Colon (tissue), 2 donors: ENCODE results near the gene ATP6AP2.
"Not testable (repeated sequence)": the region's sequence is repeated elsewhere in the genome, so short reads cannot be mapped to it uniquely, and the experiment has no call there.

Experiments used
- FAIRE-seq: peaks from 2 replicates; lab custom pipeline; 2012; peaks lifted over from hg19 to GRCh38; lab: Jason Lieb, UNC
- donor health status: control.
- donor health status: control.

The ATP6AP2 gene

DNA sequence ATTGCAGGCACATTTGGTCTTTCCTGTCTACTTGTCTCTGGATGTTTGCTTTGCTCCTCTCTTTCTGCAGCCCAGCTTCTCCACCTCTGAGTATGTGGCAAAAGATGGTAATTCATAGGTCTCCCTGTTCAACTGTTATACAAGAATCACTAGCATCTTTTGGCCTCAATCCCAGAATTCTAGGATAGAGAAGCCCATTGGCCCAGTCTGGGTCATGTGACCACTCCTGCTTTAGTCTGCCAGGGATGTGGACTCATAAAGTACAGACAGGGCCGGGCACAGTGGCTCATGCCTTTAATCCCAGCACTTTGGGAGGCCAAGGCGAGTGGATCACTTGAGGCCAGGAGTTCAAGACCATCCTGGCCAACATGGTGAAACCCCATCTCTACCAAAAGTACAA lies 5.4 kb upstream of the ATP6AP2 start:
- FAIRE-seq, result not testable (repeated sequence)

DNA sequence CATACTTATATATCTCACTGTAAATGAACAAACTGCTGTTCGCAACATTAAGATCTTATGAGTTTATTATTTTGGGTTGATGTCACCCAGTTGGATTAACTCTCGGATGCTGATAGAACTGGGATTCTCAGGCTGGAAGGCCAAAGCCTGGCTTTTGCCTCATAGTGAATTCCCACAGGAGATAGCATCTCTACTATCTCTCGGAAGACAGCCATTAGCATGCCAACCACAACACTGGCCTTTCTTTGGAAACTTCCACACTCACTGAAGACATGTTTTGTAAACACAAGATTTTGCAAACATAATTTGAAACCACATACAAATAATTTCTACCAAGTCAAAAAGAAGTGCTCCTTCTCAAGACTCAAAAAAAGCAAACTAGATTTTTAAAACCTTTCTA lies 4.5 kb upstream of the ATP6AP2 start:
- no peak for FAIRE-seq

DNA sequence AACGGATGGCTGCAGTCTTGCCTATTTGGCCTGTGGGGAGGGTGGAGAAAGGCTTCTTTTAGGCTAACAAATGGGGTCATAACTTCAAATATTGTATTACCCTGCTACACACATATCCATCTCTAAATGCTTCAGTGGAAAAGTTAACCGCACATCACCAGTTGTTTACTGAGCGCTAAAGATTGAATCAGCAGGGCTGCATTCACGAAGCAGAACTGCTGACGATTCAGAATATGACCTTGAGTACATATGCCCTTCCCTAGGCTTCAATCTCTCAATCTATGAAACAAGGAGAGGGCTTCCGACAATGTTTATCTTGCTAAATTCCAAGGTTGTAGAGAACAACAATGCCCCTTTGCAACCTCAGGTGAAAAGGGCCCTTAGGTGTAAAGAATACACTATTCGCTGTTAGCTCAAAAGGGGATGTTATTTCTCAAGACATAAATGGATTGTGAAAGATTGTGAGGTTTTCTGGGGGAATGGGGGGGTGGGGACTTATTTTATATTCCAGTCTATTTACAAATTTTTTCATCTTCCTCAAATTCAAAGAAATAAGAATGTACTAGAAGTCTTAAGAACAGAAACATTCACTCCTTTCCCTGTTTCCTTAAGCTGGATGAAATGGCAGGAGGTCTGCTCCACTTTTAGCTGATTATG lies 2.6 kb upstream of the ATP6AP2 start:
- FAIRE-seq, result no peak

DNA sequence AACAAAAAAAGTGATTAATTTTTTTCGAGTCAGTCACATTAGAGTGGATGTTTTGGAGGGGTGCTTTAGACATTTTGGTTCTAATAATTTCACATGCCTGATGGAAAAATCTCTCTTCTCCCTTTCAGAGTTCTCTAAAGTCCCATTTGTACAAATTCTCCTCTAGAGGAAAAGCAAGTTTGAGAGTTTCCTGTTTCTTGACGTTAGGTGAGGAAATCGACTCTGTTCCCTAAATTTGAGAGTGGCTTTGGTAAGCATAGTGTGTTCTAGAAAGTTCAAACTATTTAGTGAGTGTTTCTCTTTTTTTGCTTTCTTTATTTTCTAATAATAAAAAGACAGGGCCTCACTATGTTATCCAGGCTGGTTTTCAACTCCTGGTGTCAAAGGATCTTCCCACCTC lies 1.6 kb upstream of the ATP6AP2 start:
- no peak for FAIRE-seq

DNA sequence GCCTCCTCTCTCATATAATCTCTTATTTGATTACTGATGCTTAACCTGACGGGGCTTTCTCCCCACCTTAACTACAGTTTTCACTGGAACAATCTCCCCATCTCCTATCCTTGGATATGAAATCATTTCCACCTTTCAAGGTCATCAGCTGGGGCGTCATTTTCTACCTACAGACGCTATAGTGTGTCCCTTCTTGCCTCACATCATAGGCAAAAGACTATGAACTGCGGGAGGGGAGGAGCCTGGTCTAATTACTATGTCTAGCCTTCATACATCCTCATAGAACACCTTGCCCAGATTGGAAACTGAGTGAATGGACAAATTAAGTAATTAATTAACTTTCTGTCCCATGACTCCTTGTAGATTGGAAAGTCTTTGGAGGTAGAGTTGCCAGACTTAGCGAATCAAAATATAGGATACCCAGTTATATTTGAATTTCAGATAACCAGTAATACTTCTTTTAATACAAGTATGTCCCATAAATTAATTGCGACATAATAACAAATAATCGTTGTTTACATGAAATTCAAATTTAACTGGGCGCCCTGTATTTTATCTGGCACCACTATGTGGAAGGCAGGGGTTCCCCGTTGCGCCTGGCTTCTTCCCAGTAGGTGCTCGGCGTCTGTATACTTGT lies 752 bp upstream of the ATP6AP2 start:
- FAIRE-seq, result no peak

DNA sequence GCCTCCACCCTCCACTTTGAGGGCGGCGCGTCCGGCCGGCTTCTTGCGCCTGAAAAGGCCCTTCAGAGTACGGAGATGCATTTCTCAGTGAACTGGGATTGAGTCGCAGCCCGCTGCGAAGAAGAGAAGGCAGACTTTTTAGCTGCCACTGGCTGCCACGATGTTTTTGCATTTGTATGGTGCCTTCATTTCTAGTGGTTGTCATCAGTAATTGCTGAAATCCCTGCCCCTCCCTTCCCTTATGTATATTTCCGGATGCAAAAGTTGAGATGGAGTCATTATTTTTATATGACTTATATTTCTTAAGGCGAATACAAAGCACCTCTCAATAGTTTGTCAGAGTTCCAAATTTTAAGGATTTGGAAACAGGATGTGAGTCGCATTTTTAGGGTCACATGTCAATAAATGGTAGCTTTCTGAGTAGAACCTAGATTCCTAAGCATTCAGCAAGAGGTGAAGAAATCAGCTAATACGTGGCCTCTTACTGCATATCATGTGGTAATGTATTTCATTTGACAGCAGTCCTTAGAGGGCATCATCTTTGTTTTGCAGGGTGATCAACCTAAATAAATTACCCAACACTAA lies 658 bp downstream of the ATP6AP2 start:
- no peak for FAIRE-seq

DNA sequence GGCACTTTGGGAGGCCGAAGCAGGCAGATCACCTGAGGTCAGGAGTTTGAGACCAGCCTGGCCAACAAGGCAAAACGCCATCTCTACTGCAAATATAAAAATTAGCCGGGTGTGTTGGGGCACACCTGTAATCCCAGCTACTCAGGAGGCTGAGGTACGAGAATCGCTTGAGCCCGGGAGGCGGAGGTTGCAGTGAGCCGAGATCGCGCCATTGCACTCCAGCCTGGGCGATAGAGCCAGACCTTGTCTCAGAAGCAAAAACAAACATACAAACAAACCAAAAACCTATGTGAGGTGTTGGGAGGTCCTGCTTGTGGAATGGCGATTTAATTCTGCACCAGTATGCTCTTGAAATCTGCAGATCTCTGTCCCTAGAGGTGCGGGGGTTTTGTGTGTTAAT lies 1.4 kb downstream of the ATP6AP2 start:
- not testable (repeated sequence) for FAIRE-seq

DNA sequence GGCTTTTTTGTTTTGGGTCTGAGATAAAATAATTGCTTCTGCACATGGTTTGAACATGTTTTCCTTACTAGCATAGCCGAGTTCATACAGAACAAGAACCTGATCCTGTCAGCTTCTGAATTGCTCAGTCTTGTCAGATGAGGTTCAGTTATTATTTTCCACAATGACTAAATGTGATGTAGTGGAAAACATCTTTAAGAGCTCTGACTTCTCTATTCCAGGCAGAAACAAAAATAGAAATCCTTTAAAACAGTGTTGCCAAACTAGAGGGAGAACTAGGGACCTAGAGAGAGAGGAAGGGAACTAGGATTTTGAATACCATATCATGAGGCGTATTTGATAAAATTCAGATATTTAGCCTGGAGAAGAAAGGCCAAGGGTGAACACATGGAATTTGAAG lies 2.0 kb downstream of the ATP6AP2 start:
- FAIRE-seq, result no peak

DNA sequence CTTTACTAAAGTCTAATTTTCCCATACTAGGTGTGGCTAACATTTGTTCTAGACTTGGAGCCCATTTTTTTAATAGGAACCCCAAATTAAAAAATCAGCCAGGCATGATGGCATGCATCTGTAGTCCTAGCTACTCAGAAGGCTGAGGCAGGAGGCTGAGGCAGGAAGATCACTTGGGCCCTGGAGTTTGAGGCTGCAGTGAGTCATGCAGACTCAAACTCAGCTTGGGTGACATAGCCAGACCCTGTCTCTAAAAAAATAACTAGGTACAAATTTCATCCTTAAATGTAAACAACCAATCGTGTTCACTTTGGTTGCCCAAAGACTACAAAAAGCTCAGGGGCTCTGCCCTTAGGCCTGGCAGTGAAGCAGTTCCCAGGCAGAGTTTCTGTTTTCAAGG lies 6.9 kb downstream of the ATP6AP2 start:
- FAIRE-seq, result not testable (repeated sequence)

DNA sequence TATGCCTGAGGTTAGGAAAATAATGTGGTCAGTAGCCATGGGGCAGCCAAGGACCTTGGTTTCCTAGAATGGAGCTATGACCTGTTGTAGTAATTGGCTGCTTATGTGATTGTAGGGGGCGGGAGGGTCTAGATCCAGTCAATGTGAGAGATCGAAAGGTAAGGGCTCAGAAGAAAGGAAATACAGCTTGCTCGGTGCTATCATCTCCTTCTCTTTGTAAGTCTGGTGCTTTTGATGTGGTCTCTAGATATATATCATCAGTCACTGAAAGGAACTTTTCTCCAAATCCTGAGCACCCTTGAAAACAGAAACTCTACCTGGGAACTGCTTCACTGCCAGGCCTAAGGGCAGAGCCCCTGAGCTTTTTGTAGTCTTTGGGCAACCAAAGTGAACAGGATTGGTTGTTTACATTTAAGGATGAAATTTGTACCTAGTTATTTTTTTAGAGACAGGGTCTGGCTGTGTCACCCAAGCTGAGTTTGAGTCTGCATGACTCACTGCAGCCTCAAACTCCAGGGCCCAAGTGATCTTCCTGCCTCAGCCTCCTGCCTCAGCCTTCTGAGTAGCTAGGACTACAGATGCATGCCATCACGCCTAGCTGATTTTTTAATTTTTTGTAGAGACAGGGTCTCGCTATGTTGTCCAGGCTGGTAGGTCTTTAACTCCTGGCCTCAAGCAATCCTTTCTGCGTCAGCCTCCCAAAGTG lies 9.0 kb downstream of the ATP6AP2 start:
- FAIRE-seq, result not testable (repeated sequence)

DNA sequence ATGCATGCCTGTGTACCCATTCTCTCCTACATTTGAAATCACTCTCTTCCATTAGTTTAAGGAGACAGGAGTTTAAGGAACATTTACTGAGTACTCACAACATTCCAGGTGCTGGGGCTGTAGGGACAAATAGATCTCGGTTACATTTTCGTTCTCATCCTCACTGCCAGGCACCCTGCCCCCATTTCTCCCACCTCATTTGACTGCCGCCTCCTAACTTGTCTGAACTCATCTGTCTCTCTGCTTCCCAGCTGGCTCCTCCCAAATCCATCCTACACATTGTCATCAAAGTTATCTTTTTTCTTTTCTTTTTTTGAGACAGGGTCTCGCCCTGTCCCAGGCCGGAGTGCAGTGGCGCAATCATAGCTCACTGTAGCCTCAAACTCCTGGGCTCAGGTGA lies 22.7 kb downstream of the ATP6AP2 start:
- no peak for FAIRE-seq

DNA sequence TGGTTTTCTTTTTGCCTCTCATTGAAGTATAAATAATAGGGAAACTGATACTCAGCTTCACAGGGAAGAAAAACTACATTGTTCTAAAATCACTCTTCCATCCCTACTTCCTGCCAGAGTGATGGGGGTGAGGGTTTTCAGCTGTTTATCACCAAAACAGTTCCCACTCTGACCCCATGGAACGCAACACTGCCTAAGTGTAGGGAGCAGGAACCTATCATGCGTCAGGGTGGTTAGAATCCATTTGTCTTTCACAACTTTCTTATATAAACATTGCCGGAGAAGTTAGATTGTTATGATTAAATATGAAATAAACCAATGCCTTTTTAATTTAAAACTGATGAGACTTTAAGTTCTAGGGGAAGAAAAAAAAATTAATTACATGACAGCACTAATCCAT lies 26.6 kb downstream of the ATP6AP2 start:
- FAIRE-seq, result no peak

DNA sequence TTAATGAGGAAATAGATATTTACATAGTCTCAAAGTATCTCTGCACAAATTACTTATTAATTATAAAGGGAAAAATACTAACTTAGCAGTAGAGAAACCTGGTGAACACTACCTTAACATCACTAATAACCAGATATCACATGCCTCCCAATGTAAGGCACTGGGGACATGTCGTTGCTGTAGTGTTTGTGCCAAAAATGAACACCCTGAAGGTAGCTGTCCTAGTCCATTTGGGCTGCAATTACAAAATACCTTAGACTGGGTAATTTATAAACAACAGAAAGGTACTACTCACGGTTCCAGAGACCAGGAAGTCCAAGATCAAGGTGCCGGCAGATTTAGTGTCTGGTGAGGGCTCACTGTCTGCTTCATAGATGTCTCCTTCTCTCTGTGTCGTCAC lies 31.7 kb downstream of the ATP6AP2 start:
- no peak for FAIRE-seq

DNA sequence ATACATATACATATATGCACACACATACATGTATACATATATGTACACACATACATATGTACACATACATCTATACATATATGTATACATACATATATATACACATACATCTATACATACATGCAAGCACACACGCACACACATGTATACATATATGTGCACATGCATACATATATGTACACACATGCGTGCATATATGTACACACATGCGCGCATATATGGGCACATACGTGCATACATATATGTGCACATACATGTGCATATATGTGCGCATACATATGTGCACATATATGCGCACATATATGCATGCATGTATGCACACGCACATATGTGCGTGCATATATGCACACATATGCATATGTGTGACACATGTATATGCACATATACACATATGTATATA lies 35.2 kb downstream of the ATP6AP2 start:
- no peak for FAIRE-seq

DNA sequence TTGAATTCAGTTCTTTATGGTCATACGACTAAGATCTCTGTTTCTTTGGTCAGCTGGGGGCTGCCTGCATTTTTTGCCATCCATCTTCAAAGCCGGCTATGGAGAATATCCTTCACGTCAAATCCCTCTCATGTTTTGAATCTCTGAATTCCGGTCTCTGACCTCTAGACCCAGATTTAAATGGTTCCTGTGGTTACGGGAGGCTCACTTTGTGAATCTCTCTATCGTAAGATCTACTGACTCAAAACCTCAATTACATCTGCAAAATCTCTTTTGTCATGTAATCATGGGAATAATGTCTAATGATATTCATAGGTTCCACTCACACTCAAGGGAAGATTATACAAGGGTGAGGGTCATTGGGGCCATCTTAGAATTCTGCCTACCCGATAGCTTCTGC lies 36.8 kb downstream of the ATP6AP2 start:
- FAIRE-seq, result no peak

DNA sequence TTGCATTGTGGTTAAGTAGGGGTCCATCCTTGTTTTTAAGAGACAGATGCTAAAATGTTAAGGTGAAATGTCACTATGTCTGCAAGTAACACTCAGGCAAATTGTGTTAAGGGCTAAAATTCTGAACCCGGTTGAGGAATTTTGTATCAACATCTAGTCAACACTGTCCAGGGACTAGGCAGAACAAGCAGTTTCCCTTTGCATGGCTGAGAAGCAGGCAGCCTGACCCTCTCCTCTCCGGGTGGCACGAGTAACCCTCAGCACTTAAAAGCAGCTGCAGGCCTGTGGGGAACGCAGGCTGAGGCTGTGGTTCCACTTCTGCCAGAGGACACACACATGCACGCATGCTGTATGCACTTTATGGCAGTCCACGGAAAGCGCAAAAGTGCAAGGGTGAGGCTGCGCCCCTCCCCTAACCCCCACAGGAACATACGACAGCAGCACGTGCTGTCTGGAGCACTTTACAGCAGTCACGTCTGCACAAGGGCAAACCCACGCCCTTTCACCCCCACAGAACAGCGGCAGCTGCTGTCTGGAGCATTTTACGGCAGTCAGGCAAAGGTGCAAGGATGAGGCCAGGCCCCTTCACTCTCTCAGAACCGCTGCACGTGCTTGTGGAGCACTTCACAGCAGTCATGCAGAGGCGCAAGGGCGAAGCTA lies 41.8 kb downstream of the ATP6AP2 start:
- FAIRE-seq, result no peak

DNA sequence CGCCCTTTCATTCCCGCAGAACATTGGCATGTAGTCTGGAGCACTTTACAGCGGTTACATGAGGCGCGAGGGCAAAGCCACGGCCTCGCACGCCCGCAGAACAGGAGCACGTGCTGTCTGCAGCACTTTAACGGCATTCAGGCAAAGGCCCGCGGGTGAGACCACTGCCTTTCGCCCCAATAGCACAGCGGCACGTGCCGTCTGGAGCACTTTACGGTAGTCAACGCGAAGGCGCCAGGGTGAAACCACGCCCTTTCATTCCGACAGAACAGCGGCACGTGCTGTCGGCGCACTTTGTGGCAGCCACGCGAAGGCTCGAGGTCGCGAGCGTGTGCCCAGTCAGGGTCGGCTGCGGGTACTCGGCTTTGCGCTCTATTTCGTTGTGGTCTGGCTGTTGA lies 42.4 kb downstream of the ATP6AP2 start, which contains the start of gene MPC1L:
TSS of gene MPC1L (plus strand) at position 290 of the 398 bp plus-strand sequence. CDS start 138 bp downstream, outside the sequence.
- no peak for FAIRE-seq

DNA sequence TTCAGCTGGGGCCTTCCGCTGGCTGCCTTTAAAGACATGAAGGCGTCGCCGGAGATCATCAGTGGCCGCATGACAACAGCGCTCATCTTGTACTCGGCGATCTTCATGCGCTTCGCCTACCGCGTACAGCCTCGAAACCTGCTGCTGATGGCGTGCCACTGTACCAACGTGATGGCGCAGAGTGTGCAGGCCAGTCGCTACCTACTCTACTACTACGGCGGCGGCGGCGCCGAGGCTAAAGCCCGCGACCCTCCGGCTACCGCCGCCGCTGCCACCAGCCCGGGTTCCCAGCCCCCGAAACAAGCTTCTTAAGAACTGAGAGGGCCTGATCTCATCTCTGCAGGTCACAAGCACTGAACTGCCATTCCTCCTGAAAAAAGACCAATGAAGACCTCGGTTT lies 42.9 kb downstream of the ATP6AP2 start:
- FAIRE-seq, result no peak

DNA sequence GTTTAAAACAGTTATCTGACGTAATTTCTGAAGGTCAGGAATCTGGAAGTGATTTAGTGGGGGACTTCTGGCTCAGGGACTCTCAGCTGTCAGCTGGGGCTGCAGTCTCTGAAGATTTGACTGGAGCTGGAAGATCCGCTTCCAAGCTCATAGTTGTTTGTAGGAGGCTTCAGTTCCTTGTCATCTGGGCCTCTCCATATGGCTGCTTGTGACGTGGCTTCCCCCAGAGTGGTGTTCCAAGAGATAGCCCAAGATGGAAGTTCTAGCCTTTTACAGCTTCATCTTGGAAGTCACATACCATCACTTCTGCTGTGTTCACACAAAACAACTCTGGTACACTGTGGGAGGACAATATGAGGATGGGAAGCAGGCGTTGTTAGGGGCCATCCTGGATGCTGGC lies 44.5 kb downstream of the ATP6AP2 start:
- no peak for FAIRE-seq

DNA sequence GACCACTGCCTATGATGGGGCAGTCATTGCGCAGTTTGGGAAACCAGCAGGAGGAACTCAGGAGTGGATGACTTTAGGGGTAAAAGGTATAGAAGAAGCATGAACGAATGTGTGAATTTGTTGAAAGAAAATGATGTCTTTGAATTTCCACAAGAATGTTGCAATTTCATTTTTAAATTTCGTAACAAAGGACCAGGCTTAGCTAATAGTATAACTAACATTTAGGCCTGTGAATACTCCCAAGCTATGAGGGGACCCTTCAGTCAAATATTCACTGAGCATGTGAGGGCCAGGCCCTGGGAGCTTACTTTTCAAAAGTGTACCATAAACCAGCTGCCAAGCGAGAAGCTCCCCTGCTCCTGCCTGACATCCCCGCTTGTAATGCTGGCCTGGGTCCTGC lies 47.7 kb downstream of the ATP6AP2 start:
- no peak for FAIRE-seq

DNA sequence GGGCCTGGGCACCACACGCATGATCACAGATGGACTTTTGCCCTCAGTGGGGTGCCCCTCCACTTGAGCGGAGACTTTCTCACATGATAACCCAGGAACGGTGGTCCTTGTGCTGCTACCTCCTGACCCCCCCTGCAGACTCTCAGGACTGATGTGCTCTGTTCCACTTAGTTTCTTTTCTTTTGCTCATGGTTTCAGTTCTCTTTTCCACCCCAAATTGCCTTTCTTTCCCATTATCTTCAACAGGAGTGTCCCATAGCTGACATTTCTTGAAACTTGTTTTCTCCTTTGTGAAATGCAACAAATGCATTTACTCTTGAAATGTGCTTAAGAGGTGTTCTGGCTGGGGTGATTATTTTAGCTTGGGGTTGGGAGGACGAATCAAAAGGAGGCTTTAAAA lies 51.4 kb downstream of the ATP6AP2 start:
- FAIRE-seq, result no peak

DNA sequence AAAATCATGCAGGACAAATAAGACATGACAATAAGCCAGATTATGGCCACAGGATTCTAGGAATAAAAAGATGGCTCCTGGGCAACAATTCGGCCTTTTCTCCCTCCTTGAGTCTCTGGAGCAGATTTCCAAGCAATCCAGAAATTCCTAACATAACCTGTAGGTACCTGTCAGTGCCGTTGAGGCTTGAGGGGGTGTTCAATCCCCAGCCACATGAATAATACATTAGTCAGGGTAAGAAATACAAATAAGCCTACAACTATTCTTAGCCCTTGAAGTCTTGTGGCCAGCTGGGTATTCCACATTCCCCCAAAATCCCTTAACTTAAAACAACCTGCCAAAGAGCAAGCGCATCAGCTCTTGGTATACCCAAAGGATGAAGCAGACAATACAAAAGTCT lies 56.9 kb downstream of the ATP6AP2 start:
- FAIRE-seq, result no peak

DNA sequence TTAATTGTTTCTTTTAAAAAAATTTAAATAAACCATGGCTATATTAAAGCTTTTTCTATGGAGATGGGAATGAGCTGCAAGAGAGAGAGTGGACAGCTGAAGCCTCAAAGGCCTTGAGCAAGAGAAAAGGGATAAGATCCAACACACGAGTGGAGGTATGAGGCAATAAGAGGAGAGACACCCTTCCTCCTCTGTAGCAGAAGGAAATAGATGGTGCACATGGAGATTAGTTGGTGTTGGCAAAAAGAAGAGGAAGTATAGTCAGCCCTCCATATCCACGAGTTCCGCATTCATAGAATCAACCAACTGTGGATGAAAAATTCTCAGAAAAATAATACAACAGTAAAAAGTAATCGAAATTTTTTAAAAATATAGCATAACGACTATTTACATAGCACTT lies 63.4 kb downstream of the ATP6AP2 start:
- peak; percentile 72 for FAIRE-seq
